WTC11 (cell line): ENCODE results near the gene EXOC4. TPM values are rescaled to one million over a fixed set of nuclear protein-coding genes. Genes with fewer than 3 reads are reported as not detected.

ENCODE experiments used
- ATAC-seq: fragments of 200-7000 bp; cut with Tn5 transposase; 2 replicates; pipeline ENCODE4 v1.10.0; 2021; ENCODE audit warnings: mild to moderate bottlenecking, moderate library complexity
- CTCF ChIA-PET: fragments of 300-600 bp; sonication (Branson Sonifier 250); formaldehyde crosslinking; loops from one replicate; lab custom pipeline; 2021; ENCODE audit warnings: antibody characterized with exemption; lab: Charles Lee
- POLR2A ChIA-PET: fragments of 350-600 bp; sonication (Branson Sonifier 250); formaldehyde crosslinking; loops from one replicate; lab custom pipeline; 2021; ENCODE audit warnings: antibody characterized with exemption; lab: Charles Lee
- DNase-seq: peaks from one replicate; pipeline ENCODE4 v3.0.0; 2021; ENCODE audit warnings: low spot score
- H3K27ac Mint-ChIP-seq: 2 replicates; pipeline ENCODE4 v1.8.0; 2021; ENCODE audit warnings: mixed read lengths
- H3K27me3 Mint-ChIP-seq: 2 replicates; pipeline ENCODE4 v1.8.0; 2021; ENCODE audit warnings: low read depth, mild to moderate bottlenecking, moderate library complexity, mixed read lengths
- H3K36me3 Mint-ChIP-seq: 2 replicates; pipeline ENCODE4 v1.8.0; 2021; ENCODE audit warnings: mixed read lengths
- H3K4me1 Mint-ChIP-seq: 2 replicates; pipeline ENCODE4 v1.8.0; 2022; ENCODE audit warnings: mixed read lengths
- H3K4me3 Mint-ChIP-seq: 2 replicates; pipeline ENCODE4 v1.8.0; 2021; ENCODE audit warnings: mild to moderate bottlenecking, moderate library complexity, mixed read lengths
- H3K9me3 Mint-ChIP-seq: 2 replicates; pipeline ENCODE4 v1.8.0; 2021; ENCODE audit warnings: mixed read lengths
- ATF1 ChIP-seq: sonication (generic); formaldehyde crosslinking; IDR thresholded peaks from 2 replicates; pipeline ENCODE4 v1.8.1; 2023; ENCODE audit warnings: mild to moderate bottlenecking, moderate library complexity, missing genetic modification reagents
- ATF2 ChIP-seq: sonication (generic); formaldehyde crosslinking; IDR thresholded peaks from 2 replicates; pipeline ENCODE4 v1.8.1; 2022; ENCODE audit warnings: low read depth, missing genetic modification reagents, borderline replicate concordance
- CBFB ChIP-seq: sonication (generic); formaldehyde crosslinking; IDR thresholded peaks from 2 replicates; pipeline ENCODE4 v1.8.1; 2022; ENCODE audit warnings: mild to moderate bottlenecking, low read depth, missing genetic modification reagents
- CREM ChIP-seq: sonication (generic); formaldehyde crosslinking; IDR thresholded peaks from 2 replicates; pipeline ENCODE4 v1.8.1; 2022; ENCODE audit warnings: mild to moderate bottlenecking, missing genetic modification reagents, moderate library complexity
- E2F4 ChIP-seq: sonication (generic); formaldehyde crosslinking; IDR thresholded peaks from 2 replicates; pipeline ENCODE4 v1.8.1; 2022; ENCODE audit warnings: low read depth, mild to moderate bottlenecking, moderate library complexity, missing genetic modification reagents, borderline replicate concordance
- ELF4 ChIP-seq: sonication (generic); formaldehyde crosslinking; IDR thresholded peaks from 2 replicates; pipeline ENCODE4 v1.8.1; 2022; ENCODE audit warnings: low read depth, mild to moderate bottlenecking, moderate library complexity, missing genetic modification reagents
- EMX1 ChIP-seq: fragments of 250-450 bp; sonication (Bioruptor Pico); IDR thresholded peaks from 2 replicates; pipeline ENCODE4 v1.8.0; 2021; ENCODE audit warnings: mild to moderate bottlenecking
- FOXJ3 ChIP-seq: sonication (generic); formaldehyde crosslinking; IDR thresholded peaks from 2 replicates; pipeline ENCODE4 v1.9.0; 2021; ENCODE audit warnings: missing genetic modification reagents, mild to moderate bottlenecking, borderline replicate concordance
- GRHL2 ChIP-seq: fragments of 250-450 bp; sonication (Bioruptor Pico); IDR thresholded peaks from 2 replicates; pipeline ENCODE4 v1.8.0; 2022; ENCODE audit warnings: mild to moderate bottlenecking, moderate library complexity; ENCODE audit not compliant: insufficient replicate concordance, severe bottlenecking
- JUN ChIP-seq: sonication (generic); formaldehyde crosslinking; IDR thresholded peaks from 2 replicates; pipeline ENCODE4 v1.8.0; 2023; ENCODE audit warnings: mild to moderate bottlenecking, missing genetic modification reagents
- NFATC4 ChIP-seq: fragments of 250-450 bp; sonication (Bioruptor Pico); IDR thresholded peaks from 2 replicates; pipeline ENCODE4 v1.9.0; 2021; ENCODE audit warnings: mild to moderate bottlenecking
- PRRX2 ChIP-seq: fragments of 250-450 bp; sonication (Bioruptor Pico); IDR thresholded peaks from 2 replicates; pipeline ENCODE4 v1.8.0; 2021; ENCODE audit warnings: mild to moderate bottlenecking
- RELA ChIP-seq: sonication (generic); formaldehyde crosslinking; IDR thresholded peaks from 2 replicates; pipeline ENCODE4 v1.8.1; 2022; ENCODE audit warnings: missing genetic modification reagents, mild to moderate bottlenecking, borderline replicate concordance
- SMAD4 ChIP-seq: sonication (generic); formaldehyde crosslinking; IDR thresholded peaks from 2 replicates; pipeline ENCODE4 v1.8.0; 2022; ENCODE audit warnings: mild to moderate bottlenecking, missing genetic modification reagents
- STAT6 ChIP-seq: sonication (generic); formaldehyde crosslinking; conservative IDR thresholded peaks from 2 replicates; pipeline ENCODE4 v1.8.1; 2023; ENCODE audit warnings: mild to moderate bottlenecking, low read depth, missing genetic modification reagents, moderate library complexity
- TEAD4 ChIP-seq: sonication (generic); formaldehyde crosslinking; IDR thresholded peaks from 2 replicates; pipeline ENCODE4 v1.8.0; 2022; ENCODE audit warnings: mild to moderate bottlenecking, missing genetic modification reagents
- ZNF317 ChIP-seq: sonication (generic); formaldehyde crosslinking; IDR thresholded peaks from 2 replicates; pipeline ENCODE4 v1.8.1; 2023; ENCODE audit warnings: low read depth, mild to moderate bottlenecking, moderate library complexity, missing genetic modification reagents, borderline replicate concordance
- ZNF396 ChIP-seq: fragments of 250-450 bp; sonication (Bioruptor Pico); IDR thresholded peaks from 2 replicates; pipeline ENCODE4 v1.8.0; 2021; ENCODE audit warnings: mild to moderate bottlenecking, moderate library complexity, borderline replicate concordance
- ZNF416 ChIP-seq: fragments of 250-450 bp; sonication (Bioruptor Pico); IDR thresholded peaks from 2 replicates; pipeline ENCODE4 v1.9.0; 2021; ENCODE audit warnings: mild to moderate bottlenecking, inconsistent platforms
- total RNA-seq: library from RNA; stranded (reverse); gene quantifications from 3 replicates; pipeline ENCODE4 v1.2.3, GENCODE V29; 2021
- TF ChIP-seq, protein P1 (sequence below): sonication (generic); formaldehyde crosslinking; IDR thresholded peaks from 2 replicates; pipeline ENCODE4 v1.8.0; 2023; ENCODE audit warnings: missing genetic modification reagents
- TF ChIP-seq, protein P2 (sequence below): sonication (generic); formaldehyde crosslinking; IDR thresholded peaks from 2 replicates; pipeline ENCODE4 v1.8.1; 2023; ENCODE audit warnings: mild to moderate bottlenecking, missing genetic modification reagents, moderate library complexity

EXOC4 gene
- total RNA-seq, 1 experiment from 2014 or later = 62.0 TPM

DNA sequence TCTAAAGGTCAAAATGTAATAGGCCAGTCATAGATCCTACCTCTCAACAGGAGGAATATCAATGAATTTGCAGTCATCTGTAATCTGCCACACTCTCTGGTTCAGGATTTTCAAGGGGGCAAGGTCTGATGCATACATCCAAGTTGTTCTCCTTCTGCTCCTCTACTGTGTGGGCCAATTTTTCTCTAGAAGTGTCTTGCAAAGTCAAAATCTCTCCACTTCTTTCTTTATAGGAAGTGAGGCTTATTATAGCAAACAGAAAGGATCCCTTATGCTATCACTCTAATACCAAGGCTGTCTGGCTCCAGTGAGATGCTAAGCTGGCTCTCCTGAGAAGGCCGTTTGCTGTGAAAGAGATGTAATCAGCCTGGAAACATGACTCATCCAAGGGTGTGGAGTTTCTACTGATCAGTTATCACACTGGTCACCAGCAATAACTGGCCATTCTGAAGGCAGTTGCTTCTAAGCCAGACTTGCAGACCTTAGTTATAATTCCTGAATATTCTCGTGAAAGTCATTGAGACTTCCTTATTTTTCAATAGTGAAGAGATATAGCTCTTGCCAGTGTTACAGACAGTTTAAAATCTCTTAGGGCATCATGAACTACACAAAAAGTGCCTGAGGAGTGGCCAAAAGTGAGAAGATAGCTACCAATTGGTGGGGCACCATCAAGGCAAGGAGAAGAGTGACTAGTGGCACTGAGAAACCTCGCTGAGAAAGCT is 831.0 kb downstream of the EXOC4 start:
- H3K4me3 Mint-ChIP-seq = no peak overlapping the region
- no peaks in the 10 kb centered on the region for H3K27me3 Mint-ChIP-seq
- ATAC-seq (no peak), DNase-seq (no peak)
- peaks cover 33% of the 10 kb centered on the region for H3K36me3 Mint-ChIP-seq
- peaks cover 53% of the 10 kb centered on the region for H3K9me3 Mint-ChIP-seq
- ChIA-PET POLR2A (no interaction called here), CTCF (no interaction called here)
- no peak overlapping the region for H3K27ac Mint-ChIP-seq
- TF ChIP-seq RELA (CRISPR knock-in tag) (no peak), ZNF416 (CRISPR knock-in tag) (no peak)
- H3K4me1 Mint-ChIP-seq = peaks cover 5% of the 10 kb centered on the region

DNA sequence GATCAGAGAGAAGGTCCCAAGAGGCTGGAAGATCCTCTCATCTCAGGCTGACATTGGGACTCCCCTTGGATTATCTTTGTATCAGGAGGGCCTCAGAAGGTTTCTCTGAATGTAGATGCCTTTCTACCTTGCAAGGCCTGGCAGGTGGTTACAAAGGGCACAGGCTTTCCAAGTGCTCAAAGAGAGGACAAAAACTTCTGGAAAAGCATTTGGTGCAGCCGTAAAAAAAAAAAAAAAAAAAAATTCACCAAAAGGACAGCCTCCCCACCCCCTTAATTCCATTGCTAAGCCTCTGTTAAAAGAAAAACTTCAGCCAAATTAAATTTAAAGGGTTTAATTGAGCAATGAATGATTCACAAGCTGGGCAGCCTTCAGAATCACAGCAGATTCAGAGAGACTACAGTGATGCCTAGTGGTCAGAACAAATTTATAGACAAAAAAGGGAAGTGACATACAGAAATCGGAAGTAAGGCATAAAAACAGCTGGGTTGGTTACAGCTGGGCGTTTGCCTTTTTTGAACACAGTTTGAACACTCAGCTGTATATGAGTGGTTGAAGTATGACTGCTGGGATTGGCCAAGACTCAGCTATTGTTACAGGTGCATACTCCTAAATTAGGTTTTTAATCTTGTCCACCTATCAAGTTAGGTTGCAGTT is 831.7 kb downstream of the EXOC4 start:
- no peak for TF ChIP-seq SMAD4 (CRISPR knock-in tag)
- TF ChIP-seq JUN (CRISPR knock-in tag) = no peak
- no peak for TF ChIP-seq PRRX2 (CRISPR knock-in tag)
- no peak for TF ChIP-seq CREM (CRISPR knock-in tag)
- TF ChIP-seq, protein P1, sequence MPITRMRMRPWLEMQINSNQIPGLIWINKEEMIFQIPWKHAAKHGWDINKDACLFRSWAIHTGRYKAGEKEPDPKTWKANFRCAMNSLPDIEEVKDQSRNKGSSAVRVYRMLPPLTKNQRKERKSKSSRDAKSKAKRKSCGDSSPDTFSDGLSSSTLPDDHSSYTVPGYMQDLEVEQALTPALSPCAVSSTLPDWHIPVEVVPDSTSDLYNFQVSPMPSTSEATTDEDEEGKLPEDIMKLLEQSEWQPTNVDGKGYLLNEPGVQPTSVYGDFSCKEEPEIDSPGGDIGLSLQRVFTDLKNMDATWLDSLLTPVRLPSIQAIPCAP (CRISPR knock-in tag) = no peak
- TF ChIP-seq CBFB (CRISPR knock-in tag) = no peak
- TF ChIP-seq NFATC4 (CRISPR knock-in tag) = no peak
- H3K36me3 Mint-ChIP-seq = peaks cover 39% of the 10 kb centered on the region
- no peaks in the 10 kb centered on the region for H3K4me1 Mint-ChIP-seq
- H3K27me3 Mint-ChIP-seq = no peaks in the 10 kb centered on the region
- H3K27ac Mint-ChIP-seq = no peak overlapping the region
- CTCF ChIA-PET = interaction anchor here (0.8 kb wide), 1 partner anchor 57 kb away, joined by 3 read pairs; no protein-coding TSS in a partner anchor
- H3K4me3 Mint-ChIP-seq = no peak overlapping the region
- ATAC-seq (no peak), DNase-seq (no peak)
- peaks cover 60% of the 10 kb centered on the region for H3K9me3 Mint-ChIP-seq
- POLR2A ChIA-PET = no interaction called here

DNA sequence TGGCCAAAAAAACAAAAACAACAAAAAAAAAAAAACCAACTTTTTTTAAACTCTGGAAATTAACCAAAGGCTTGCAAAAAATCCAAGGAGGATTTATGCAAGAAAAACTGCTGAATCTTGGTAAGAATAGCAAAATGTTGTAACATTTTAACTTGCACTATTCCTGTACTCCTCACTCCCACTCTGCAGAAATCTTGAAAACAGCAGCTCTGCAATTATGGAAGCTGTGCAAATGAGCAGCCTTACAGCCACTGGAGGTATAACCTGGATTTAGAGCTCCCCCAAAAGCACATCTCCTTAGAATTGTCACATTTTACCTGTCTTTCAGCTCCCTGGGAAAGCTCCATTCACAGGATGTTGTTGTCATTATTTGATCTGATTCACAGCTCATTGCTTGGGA is 832.4 kb downstream of the EXOC4 start:
- CTCF ChIA-PET = interaction anchor here (0.8 kb wide), 1 partner anchor 56 kb away, joined by 3 read pairs; no protein-coding TSS in a partner anchor
- no peak for DNase-seq
- peaks cover 46% of the 10 kb centered on the region for H3K36me3 Mint-ChIP-seq
- TF ChIP-seq ZNF396 (no peak), ATF1 (CRISPR knock-in tag) (no peak), TEAD4 (CRISPR knock-in tag) (no peak), SMAD4 (CRISPR knock-in tag) (no peak), ATF2 (no peak), FOXJ3 (CRISPR knock-in tag) (no peak), EMX1 (CRISPR knock-in tag) (no peak), E2F4 (CRISPR knock-in tag) (no peak), ZNF317 (CRISPR knock-in tag) (no peak), GRHL2 (CRISPR knock-in tag) (no peak), STAT6 (CRISPR knock-in tag) (no peak), ELF4 (CRISPR knock-in tag) (no peak)
- TF ChIP-seq, protein P2, sequence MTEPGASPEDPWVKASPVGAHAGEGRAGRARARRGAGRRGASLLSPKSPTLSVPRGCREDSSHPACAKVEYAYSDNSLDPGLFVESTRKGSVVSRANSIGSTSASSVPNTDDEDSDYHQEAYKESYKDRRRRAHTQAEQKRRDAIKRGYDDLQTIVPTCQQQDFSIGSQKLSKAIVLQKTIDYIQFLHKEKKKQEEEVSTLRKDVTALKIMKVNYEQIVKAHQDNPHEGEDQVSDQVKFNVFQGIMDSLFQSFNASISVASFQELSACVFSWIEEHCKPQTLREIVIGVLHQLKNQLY (CRISPR knock-in tag) = no peak

More for the DNA sequence above, 832.4 kb downstream of the EXOC4 start:
- peaks cover 67% of the 10 kb centered on the region for H3K9me3 Mint-ChIP-seq
- no peak for ATAC-seq
- no peak overlapping the region for H3K27ac Mint-ChIP-seq
- no peaks in the 10 kb centered on the region for H3K4me1 Mint-ChIP-seq
- POLR2A ChIA-PET = no interaction called here
- peaks cover 5% of the 10 kb centered on the region for H3K27me3 Mint-ChIP-seq
- no peak overlapping the region for H3K4me3 Mint-ChIP-seq
